Stimulated activated memory B cell treated with anti-CD40 and anti-IgM and Interleukin-4, amounts not matched to agents 10 μg/mL and 1 μg/mL and 100 μg/mL, for 72 hours (primary cell): Measurements from ENCODE around the gene VTI1A.

Experiments
- ATAC-seq: fragments of 150-1000 bp; cut with Tn5 transposase; 2 replicates; pipeline ENCODE4 v1.10.0; 2021
- H3K27ac Mint-ChIP-seq: one replicate; pipeline ENCODE4 v1.8.0; 2022; ENCODE audit warnings: mild to moderate bottlenecking, mixed read lengths
- H3K27me3 Mint-ChIP-seq: one replicate; pipeline ENCODE4 v1.8.0; 2022; ENCODE audit warnings: mixed read lengths
- H3K36me3 Mint-ChIP-seq: one replicate; pipeline ENCODE4 v1.8.0; 2022; ENCODE audit warnings: mixed read lengths
- H3K4me1 Mint-ChIP-seq: one replicate; pipeline ENCODE4 v1.8.0; 2022; ENCODE audit warnings: mixed read lengths
- H3K4me3 Mint-ChIP-seq: one replicate; pipeline ENCODE4 v1.8.0; 2022; ENCODE audit warnings: mild to moderate bottlenecking, moderate library complexity, mixed read lengths
- H3K9me3 Mint-ChIP-seq: one replicate; pipeline ENCODE4 v1.8.0; 2022; ENCODE audit warnings: mixed read lengths

Gene VTI1A

DNA sequence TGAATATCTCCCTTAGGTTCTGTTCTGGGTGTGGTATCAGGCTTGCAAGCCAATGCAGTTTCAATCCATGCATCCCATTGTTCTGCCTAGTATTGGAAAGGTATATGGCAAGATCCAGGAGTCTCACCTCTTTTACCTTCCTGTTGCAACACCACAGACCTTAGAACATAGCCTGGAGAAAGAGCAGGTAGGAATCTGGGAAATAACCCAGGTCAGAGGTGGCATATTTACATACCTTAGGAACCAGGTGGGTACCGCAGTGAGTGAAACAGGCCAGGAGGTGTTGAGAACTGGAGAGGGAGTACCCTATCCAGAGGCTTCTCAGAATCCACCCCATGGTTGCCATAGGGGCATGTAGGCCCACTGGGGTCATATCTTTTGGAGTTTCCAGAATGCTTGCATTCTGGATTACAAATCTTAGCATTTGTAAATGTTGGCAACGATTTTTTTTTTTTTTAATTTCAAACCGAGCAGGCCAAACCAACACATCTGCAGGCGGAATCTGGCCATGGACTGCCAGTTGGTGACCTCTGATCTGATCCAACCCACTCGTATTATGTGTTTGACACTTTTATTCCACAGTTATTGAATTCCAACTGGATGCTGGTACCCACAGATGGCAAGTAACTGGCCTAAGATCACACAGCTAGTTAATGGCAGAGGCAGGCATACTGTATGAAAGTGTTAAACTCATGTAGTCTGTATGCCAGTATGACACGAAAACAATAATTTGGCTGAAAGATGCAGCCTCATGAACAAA is 322.8 kb downstream of the VTI1A start:
- Mint-ChIP-seq H3K4me1 (no peaks in the 10 kb centered on the region), H3K36me3 (peaks cover 32% of the 10 kb centered on the region), H3K9me3 (no peaks in the 10 kb centered on the region), H3K4me3 (no peak overlapping the region), H3K27me3 (no peaks in the 10 kb centered on the region), H3K27ac (no peak overlapping the region)
- no peak for ATAC-seq

DNA sequence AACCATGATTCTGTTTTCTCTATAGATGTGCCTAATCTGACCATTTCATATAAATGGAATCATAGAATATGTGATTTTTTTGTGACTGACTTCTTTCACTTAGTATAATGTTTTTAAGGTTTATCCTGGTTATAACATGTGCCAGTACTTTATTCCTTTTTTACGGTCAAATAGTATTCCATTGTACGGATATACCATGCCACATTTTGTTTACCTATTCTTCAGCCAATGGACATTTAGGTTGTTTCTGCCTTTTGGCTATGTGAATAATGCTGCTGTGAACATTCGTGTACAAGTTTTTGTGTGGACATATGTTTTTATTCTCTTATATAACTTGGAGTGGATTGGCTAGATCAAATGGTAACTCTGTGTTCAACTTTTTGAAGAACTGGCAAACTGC is 324.7 kb downstream of the VTI1A start:
- Mint-ChIP-seq H3K36me3 (peaks cover 37% of the 10 kb centered on the region), H3K27me3 (no peaks in the 10 kb centered on the region), H3K4me3 (no peak overlapping the region), H3K9me3 (no peaks in the 10 kb centered on the region), H3K4me1 (no peaks in the 10 kb centered on the region), H3K27ac (no peak overlapping the region)
- no peak for ATAC-seq

DNA sequence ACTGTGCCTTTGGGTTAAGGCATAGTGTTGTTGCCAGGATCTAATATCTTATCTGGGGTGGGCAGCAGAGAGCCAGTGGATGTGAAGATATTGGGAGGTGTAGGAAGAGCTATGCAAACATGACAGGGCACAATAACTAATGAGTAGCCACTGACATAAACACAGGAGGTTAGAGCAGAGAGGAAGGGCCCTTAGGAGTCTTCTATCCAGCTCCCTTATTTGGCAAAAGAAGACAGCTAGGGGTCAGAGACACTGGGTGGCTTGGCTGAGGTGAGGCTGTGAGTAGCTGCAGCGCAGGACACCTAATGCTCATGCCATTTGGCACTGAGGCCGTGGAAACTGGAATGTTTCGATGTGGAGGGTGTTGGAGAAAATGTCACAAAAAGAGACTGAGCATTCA is 326.8 kb downstream of the VTI1A start:
- H3K27ac Mint-ChIP-seq, result no peak overlapping the region
- no peaks in the 10 kb centered on the region for H3K9me3 Mint-ChIP-seq
- H3K27me3 Mint-ChIP-seq, result no peaks in the 10 kb centered on the region
- H3K4me1 Mint-ChIP-seq, result no peaks in the 10 kb centered on the region
- no peak for ATAC-seq
- no peak overlapping the region for H3K4me3 Mint-ChIP-seq
- H3K36me3 Mint-ChIP-seq, result peaks cover 37% of the 10 kb centered on the region

DNA sequence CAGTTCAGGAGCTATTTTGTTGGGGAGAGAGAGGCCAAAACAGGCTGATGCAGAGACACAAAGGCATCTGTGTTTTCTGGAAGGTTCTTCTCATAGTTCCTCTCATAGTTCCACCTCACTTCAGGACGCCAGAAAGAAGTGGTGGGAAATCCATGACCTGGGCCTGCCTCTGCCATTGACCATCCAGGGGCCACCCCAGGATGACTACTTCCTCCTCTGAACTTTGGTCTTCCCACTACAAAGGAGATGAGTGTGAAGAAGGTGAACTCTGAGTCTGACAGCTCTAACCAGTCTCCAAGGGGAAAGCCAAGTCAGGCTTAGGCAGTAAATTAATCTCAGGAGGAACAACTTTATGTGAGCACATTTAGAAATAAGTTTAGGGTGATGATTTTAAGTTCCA is 327.2 kb downstream of the VTI1A start:
- no peaks in the 10 kb centered on the region for H3K9me3 Mint-ChIP-seq
- H3K27me3 Mint-ChIP-seq, result no peaks in the 10 kb centered on the region
- H3K4me3 Mint-ChIP-seq, result no peak overlapping the region
- ATAC-seq, result no peak
- no peak overlapping the region for H3K27ac Mint-ChIP-seq
- H3K36me3 Mint-ChIP-seq, result peaks cover 38% of the 10 kb centered on the region
- no peaks in the 10 kb centered on the region for H3K4me1 Mint-ChIP-seq

DNA sequence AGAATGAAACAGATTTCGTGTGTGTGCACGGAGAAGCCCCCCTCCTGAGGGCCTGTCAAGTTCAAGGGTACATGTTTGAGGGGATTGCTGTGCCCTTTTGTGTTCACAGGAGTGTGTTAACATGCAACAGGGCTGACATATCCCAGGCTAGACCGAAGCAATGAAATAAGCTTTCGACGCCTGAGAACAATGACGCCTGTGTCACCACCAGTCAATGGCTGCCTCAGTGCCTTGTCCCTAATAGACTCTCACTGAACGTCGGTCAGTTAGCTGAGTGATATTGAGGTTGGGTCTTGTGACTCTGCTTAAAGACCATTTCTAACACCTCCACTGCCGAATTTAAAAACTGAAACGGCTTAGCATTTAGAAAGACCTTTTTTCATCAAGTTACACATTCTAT is 327.8 kb downstream of the VTI1A start:
- Mint-ChIP-seq H3K9me3 (no peaks in the 10 kb centered on the region), H3K4me3 (no peak overlapping the region), H3K4me1 (no peaks in the 10 kb centered on the region), H3K27ac (no peak overlapping the region), H3K27me3 (no peaks in the 10 kb centered on the region), H3K36me3 (peaks cover 42% of the 10 kb centered on the region)
- no peak for ATAC-seq

DNA sequence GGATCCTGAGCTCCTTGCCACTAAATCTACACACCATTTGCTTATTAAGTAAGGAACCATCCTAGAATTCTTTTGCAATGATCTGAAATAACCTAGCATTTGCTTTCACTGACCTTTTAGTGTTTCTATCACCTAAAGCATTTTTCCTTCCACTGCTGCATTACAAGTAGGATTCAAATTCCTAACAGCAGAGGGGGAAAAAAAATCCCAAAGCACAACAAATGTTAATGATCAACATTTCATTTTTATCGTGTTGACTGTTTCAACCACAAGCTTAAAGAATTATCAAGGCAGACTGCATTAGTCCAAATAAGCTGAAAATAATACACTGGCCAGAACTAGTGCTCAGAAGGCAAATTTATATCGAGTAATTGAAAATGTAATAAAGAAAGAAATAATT is 328.4 kb downstream of the VTI1A start:
- Mint-ChIP-seq H3K9me3 (no peaks in the 10 kb centered on the region), H3K36me3 (peaks cover 42% of the 10 kb centered on the region), H3K4me3 (no peak overlapping the region), H3K27me3 (no peaks in the 10 kb centered on the region), H3K4me1 (no peaks in the 10 kb centered on the region), H3K27ac (no peak overlapping the region)
- ATAC-seq, result no peak

DNA sequence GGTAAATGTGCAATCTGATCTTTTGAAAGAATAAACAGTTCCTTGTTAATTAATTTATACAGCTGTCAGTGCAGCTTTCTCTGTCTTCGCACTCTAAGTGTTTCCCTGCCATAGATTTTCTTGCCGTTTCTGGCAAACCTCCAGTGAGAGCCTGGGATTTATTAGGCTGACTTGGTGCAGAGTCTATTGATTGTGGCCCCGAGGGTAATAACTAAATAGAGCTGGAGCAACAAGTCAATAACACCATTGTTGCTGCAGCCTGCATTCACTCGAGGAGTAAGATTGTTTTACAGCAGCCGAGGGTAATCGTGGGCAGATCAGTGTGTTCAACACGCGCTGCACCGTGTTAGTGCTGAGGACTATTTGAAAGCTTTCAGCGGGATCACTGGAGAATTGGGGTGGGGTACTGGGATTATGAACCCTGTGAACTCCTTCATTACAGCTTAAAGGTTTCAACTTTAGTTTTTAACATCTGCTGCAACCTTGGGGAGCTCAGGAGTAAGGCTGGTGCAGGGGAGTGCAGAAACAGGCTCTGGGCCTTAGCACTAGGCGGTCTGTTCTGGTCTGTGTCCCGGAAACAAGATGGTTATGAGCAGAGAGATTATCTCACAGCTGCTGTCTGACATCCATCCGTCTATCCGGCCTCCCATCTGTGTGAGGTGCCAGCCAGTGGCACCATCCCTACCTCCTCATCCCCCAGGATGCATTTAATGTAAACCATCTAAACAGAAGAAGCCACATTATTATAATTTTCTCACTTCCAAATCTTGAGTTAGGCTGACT is 329.1 kb downstream of the VTI1A start:
- peaks cover 44% of the 10 kb centered on the region for H3K36me3 Mint-ChIP-seq
- no peaks in the 10 kb centered on the region for H3K27me3 Mint-ChIP-seq
- H3K4me1 Mint-ChIP-seq, result no peaks in the 10 kb centered on the region
- no peak overlapping the region for H3K4me3 Mint-ChIP-seq
- H3K9me3 Mint-ChIP-seq, result no peaks in the 10 kb centered on the region
- no peak overlapping the region for H3K27ac Mint-ChIP-seq
- no peak for ATAC-seq

DNA sequence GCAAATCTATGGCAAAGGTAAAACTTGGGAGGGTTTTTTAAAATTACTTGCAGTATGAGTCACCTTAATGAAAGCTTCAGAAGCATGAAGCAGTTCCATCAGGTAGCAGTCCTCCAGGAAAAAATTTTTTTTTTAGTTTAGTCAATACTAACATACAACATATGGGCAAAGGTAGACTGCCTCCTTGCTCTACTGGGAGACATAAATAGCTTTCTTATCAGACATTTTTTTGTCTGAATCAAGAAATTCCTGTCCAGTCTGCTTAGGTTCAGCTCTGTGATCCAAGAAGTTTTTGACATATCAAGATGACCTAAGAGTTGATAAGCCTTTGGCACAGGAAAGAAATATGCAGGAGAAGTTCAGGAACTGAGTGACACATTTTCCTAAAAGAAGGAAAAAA is 331.6 kb downstream of the VTI1A start:
- H3K9me3 Mint-ChIP-seq, result no peaks in the 10 kb centered on the region

DNA sequence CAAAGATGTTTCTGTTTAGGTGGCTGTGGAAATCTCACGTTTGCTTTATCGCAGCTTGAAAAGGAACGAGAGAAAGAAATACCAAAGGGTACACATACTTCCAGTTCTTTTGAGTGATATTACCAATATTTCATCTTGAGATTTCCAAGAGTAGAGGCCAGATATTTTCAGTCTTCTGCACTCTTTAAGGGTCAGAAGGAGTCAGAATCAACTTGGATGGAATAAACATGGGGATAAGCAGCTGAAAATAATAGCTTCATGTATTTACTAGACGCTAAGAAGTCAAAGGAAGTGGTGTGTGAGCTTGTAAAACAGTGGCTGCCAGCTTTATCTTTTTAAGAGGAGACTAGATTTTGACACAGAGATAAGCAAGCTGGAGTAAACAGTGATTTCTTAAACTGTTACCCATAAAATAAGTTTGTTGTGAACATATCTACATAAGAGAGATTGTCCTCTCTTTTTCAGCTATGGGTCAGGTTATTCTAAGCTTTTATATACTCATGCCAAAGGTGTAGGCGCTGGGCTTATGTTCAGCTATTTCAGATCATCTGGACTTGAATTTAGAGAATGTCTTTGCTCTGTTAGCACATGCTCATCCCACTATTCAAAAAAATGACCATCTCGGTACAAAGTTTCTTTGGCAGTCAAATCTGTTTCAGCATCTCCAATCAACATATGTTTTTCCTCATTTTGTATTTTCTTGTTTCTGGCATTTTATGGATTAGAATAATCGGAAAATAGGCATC is 332.2 kb downstream of the VTI1A start:
- H3K27ac Mint-ChIP-seq, result no peak overlapping the region
- no peak for ATAC-seq

More for the DNA sequence above, 331.6 kb downstream of the VTI1A start:
- no peak for ATAC-seq
- Mint-ChIP-seq H3K4me1 (no peaks in the 10 kb centered on the region), H3K36me3 (peaks cover 42% of the 10 kb centered on the region), H3K27me3 (no peaks in the 10 kb centered on the region), H3K4me3 (no peak overlapping the region), H3K27ac (no peak overlapping the region)

DNA sequence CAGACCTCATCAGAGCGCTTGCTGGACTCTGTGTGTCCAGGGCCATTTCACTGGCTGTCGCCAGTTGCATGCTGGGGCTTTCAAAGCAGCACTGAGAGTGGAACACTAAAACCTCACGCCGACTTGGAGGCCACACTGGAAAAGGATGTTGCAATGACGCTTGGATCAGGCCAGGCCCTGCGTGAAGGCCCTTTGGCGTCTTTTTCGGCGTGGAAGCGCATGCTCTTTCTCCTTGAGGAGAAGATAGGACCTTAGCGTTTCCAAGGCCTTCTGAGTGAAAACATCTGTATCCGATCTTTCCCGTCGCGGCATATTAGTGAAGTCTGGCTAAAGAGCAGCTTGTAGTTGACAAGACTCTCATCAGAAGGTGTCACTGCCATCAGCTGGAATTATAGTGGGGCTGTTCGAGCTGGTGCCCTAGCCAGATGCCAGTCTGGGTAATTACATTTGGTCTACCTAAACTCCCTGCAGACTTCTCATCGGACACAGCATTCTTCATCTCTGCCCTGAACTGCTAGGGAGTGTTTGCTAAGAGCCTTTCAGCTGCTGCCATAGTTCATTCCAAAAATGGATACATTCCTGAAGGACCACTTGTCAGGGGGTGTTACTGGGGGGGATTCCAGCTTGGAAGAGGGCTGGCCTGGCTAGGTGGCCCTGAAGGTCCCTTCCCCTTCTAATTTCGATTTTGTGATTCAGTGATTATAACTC is 335.3 kb downstream of the VTI1A start:
- Mint-ChIP-seq H3K36me3 (peaks cover 48% of the 10 kb centered on the region), H3K27ac (no peak overlapping the region), H3K27me3 (no peaks in the 10 kb centered on the region), H3K4me3 (no peak overlapping the region), H3K9me3 (peaks cover 4% of the 10 kb centered on the region), H3K4me1 (no peaks in the 10 kb centered on the region)
- no peak for ATAC-seq

More for the DNA sequence above, 332.2 kb downstream of the VTI1A start:
- Mint-ChIP-seq H3K4me1 (no peaks in the 10 kb centered on the region), H3K4me3 (no peak overlapping the region), H3K9me3 (no peaks in the 10 kb centered on the region), H3K36me3 (peaks cover 37% of the 10 kb centered on the region), H3K27me3 (no peaks in the 10 kb centered on the region)

DNA sequence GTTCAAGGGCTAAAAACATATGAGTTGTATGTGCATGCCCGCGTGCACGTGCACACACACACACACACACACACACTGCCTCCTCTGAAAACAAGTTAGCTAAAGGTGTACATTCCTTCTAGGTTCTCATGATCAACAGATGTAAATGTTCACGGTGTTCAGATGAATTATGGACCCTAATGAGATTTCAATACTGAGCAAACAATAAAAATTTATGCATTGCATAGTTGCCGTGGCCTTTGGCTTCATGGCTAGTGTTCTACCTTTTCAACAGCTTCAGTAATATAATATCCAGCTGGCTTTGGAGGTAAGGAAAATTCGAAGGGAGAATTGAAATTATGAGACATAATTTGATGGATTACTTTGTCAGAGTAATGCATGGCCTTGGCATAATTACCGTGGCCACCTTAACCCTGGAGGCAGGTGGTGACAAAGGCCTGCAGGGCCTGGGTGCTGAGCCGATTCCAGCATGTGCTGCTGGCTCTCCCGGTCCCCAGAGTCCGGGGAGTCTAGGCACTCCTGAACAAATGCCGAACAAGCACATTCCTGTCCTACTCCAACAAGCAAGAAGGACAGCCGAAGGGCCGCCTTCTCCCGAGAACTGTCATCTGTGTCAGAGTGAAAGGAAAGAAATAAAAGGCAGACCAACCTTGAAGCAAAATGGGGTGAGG is 336.5 kb downstream of the VTI1A start:
- Mint-ChIP-seq H3K36me3 (peaks cover 56% of the 10 kb centered on the region), H3K4me3 (no peak overlapping the region), H3K27ac (no peak overlapping the region), H3K9me3 (peaks cover 8% of the 10 kb centered on the region), H3K27me3 (no peaks in the 10 kb centered on the region), H3K4me1 (no peaks in the 10 kb centered on the region)
- no peak for ATAC-seq

DNA sequence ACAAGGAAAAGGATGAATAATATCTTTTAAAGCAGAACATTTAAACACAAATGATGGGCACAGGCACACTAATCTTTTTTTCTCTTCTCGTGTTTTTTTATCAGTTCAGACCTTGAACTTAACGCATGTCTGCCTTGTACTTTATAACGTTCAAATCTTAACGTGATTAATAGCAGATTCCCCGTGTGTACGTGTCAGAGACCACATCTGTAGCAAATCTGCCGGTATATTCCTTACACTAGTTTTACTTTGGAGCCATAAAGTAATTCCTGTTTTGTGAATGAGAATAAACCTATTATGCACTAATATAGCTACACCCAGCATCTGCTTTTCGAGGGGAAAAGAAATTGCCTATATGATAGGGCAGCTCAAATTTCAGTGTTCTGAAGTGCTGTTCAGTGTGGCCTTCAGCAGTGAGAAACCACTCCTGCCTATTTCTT is 337.0 kb downstream of the VTI1A start:
- no peak for ATAC-seq
- no peaks in the 10 kb centered on the region for H3K4me1 Mint-ChIP-seq

DNA sequence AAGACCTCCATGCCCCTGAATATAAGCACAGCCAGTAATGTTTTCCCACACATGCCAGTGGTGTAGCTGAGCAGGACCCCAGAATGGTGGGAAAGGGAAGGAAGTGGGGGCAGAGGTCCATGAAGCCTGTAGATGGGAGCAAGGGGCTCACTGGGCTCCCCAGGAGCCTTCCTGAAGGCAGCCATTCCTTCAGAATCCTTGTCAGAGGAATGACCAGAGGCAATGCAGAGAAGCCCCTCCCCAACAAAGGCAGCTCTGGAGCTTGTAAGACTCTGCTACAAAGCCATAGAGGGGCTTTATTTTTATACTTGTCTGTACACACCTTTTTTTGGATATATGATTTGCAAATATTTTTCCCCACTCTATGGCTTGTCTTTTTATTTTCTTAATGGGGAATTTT is 338.1 kb downstream of the VTI1A start:
- Mint-ChIP-seq H3K27me3 (no peaks in the 10 kb centered on the region), H3K4me1 (no peaks in the 10 kb centered on the region), H3K9me3 (peaks cover 21% of the 10 kb centered on the region), H3K36me3 (peaks cover 67% of the 10 kb centered on the region), H3K27ac (no peak overlapping the region), H3K4me3 (no peak overlapping the region)
- ATAC-seq, result no peak

More for the DNA sequence above, 337.0 kb downstream of the VTI1A start:
- Mint-ChIP-seq H3K9me3 (peaks cover 12% of the 10 kb centered on the region), H3K36me3 (peaks cover 61% of the 10 kb centered on the region), H3K27ac (no peak overlapping the region), H3K27me3 (no peaks in the 10 kb centered on the region), H3K4me3 (no peak overlapping the region)

DNA sequence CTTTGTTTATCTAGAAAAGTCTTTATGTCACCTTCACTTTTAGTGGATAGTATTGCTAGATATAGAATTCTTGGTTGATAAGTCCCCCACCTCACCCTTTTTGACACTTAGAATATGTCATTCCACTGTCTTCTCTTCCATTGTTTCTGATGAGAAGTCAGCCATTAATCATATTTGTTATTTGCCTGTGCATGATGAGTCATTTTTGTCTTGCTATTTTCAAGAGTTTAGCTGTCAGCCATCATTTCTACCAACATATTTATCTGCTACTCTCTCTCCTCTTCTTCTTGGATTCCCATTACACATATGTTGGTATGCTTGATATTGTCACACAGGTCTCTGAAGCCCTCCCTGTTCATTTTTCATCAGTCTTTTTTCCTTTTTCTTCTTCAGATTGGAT is 342.2 kb downstream of the VTI1A start:
- no peaks in the 10 kb centered on the region for H3K27me3 Mint-ChIP-seq
- H3K4me3 Mint-ChIP-seq, result no peak overlapping the region
- peaks cover 62% of the 10 kb centered on the region for H3K36me3 Mint-ChIP-seq

More for the DNA sequence above, 342.2 kb downstream of the VTI1A start:
- Mint-ChIP-seq H3K27ac (no peak overlapping the region), H3K4me1 (no peaks in the 10 kb centered on the region), H3K9me3 (peaks cover 21% of the 10 kb centered on the region)
- no peak for ATAC-seq
